Left cardiac atrium (tissue), 4 donors: ENCODE data around the gene TTLL7. TPM values are rescaled to one million over a fixed set of nuclear protein-coding genes. Genes with fewer than 3 reads are reported as not detected.

Experiments
- ATAC-seq, 2 donors: fragments of 200-7000 bp; cut with Tn5 transposase; one replicate each; pipeline ENCODE4 v1.9.1; 2020; ENCODE audit warnings: mild to moderate bottlenecking in 2 of 2, moderate library complexity in 2 of 2
- DNase-seq: peaks from one replicate; pipeline ENCODE4 v3.0.0-alpha.2; 2020
- intact Hi-C, 2 donors: fragments of 100-400 bp; cut with DNase I; formaldehyde crosslinking; loops; one replicate each; pipeline versions ENCODE4 v1.14.1 to v1.15.1; 2022 to 2023
- total RNA-seq, 2 donors: library from RNA; stranded (reverse); fragmentation: NEBNext Ultra II Directional; extraction: Animal tissue kit (Norgen Biotek cat#: 25700); gene quantifications; one replicate each; pipeline ENCODE4 v1.2.1, GENCODE V29; 2021
- donor health status: DM: no; HTN: yes; CAD: no.
- donor health status: DM: no; HTN: yes; CAD: no; lungs with severe emphysema.
- donor health status: DM: yes; HTN: yes; CAD: no.
- donor health status: Dilated cardiomyopathy.

Gene TTLL7
- total RNA-seq, 2 donors from 2014 or later, result 13.7 to 19.1 TPM

DNA sequence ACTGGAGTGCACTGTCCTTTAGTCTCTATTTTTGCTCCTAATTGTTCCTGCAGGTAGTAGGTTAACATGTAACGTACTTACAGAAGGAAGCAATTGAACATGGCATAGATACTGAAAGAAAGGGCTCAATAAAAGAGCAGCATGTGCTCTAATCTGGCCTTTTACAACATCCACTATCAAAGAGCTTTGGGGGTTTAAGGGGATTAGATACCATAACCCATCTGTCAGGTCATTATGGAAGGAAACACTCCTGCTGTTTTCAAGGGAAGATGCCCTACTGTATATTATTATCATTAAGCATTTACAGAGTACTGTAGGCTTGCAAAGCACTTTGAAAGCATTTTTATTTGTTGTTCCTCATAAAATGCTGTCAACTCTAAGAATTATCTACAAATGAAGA, 152.8 kb downstream of the TTLL7 start:
- intact Hi-C loops, result no loop called here
- no peak for DNase-seq
- no peak for ATAC-seq

DNA sequence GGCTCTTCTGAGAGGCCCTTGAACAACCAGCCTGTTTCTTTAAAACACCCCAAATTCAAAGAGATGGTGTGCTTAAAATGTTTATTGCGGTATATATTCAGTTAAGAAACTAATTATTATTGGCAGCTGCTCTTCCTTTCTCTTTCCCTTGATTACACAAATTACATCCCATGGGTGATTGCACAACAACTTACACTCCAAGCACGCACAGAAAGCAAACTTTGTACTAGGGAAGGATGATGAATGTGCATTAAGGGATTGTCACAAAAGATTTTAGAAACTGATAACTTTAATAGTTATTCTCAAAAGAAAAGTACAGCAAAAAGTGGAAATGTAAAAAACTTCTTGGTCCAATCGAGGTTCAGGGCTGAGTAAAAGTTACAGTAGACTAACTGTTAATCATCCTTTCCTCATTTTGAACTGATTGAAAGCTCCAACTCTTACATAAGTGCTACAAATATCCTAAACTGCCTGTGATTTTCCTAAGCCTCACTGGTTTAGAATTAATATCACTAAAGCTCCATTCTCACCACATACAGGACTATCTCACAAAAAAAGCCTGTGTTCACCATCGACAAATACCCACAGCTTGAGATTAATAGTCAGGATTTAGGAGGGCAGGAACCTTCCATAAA, 153.4 kb downstream of the TTLL7 start:
- peak in 1 of 2 donors; percentile 57 for ATAC-seq
- intact Hi-C loops, result no loop called here

DNA sequence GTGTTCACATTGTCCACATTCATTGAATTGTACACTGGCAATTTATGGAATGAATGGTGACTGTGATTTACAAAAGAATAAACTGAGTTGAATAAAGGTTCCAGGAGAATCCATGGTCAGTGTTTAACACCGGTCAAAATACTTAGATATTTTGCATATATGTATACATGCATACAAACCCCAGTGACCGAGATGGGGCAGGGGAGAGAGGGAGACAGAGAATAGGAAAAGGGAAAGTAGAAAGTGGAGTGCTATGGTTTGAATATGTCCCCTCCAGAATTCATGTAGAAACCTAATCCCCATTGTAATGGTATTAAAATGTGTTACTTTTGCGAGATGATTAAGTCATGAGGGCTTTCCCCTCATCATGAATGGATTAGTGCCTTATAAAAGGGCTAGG, 154.4 kb downstream of the TTLL7 start:
- ATAC-seq, result no peak
- intact Hi-C loops, result no loop called here
- DNase-seq, result no peak

More for the DNA sequence above, 153.4 kb downstream of the TTLL7 start:
- no peak for DNase-seq

DNA sequence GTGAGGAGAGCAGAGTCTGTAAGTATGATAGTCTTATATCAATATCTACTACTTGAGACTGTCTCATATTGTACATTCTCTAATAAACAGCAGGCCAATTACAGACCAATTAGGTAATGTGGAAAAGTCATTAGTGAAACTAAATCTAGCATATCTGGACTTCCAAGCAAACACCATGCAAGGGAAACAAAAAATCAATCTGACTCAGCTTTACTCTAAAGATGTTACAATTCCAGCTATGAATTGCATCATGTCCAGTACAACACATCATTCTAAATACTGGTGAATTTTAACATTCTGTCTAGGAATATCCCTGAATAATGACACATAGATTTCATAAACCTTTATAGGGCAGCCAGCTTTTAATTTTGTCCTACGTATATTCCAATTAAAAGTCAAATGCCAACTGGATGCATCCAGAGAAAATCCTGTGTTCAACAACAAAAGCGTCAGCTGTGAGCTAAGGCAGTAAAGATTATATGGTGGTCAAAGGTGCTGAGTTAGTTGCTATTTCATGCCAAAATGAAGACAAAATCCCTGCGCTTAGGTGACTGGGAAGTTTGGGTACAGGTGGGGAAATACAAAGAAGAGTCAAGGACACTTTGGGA, 159.3 kb downstream of the TTLL7 start:
- ATAC-seq, result no peak
- no peak for DNase-seq
- intact Hi-C loops, result no loop called here

DNA sequence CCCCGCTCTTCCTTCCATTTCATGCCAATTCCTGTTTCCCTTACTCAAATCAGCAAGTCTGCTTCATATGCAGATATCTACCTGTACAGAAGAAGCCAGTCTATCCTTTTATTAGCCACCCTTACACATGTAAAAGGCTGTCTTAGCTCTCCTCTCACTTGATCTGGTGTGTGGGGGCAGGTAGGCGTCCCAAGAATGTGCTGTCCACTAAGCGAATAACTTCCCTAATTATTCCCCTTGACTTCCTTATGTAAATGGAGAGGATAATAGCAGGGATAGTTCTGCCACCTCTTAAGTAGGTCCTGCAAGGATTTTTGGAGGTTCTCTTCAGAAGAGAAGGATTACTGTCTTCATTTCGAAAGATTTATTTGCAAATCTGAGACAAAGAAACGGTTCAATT, 160.4 kb downstream of the TTLL7 start:
- no peak for DNase-seq
- intact Hi-C loops, result no loop called here
- no peak for ATAC-seq

DNA sequence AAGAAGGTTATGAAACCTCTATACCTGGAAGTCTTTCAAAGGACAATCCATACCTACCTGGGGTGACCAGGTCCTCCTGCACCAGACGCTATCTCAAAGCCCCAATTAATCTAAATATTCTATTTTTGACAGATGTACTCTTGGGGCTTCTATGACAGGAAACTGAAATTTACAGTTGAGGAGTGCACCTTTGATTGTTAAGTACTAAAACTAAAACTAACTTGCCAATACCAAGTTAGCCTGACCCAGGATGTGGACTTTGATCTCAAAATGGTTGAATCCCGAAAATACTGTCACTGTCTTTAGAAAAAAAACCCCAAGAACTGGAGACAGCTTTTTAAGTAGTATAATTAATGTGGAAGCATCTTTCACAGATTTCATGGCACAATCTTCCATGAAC, 162.4 kb downstream of the TTLL7 start:
- ATAC-seq, result no peak
- intact Hi-C loops, result no loop called here

DNA sequence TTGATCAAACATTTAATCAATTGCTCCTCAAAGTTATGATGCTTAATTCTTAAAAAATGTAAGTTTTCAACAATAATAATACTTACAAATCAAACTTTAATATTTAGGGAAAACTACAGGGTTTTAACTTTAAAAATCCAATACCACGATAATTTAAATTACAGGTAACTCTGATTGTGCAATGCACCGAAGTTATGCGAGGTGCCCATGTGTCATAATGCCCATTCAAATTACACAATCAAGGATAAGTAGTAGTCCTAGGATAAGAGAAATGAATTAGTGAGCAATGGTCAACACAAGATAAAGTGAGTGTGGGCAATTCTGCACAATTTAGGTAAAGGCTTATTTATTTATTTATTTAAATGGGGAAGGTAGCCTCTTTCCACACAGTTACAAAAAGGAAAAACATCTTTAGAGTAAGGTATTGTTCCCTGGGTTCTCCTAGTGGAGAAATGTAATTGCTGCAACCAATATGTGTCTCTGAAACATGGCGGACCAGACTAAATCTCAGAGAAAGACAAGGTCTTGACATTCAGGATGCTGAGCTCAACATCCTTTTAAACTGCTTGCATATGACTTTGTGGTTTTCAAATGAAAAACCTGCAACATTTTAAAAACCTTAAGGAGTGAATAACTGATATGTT, 164.2 kb downstream of the TTLL7 start:
- DNase-seq (no peak), ATAC-seq (no peak)
- intact Hi-C loops, result no loop called here

More for the DNA sequence above, 162.4 kb downstream of the TTLL7 start:
- DNase-seq, result no peak

DNA sequence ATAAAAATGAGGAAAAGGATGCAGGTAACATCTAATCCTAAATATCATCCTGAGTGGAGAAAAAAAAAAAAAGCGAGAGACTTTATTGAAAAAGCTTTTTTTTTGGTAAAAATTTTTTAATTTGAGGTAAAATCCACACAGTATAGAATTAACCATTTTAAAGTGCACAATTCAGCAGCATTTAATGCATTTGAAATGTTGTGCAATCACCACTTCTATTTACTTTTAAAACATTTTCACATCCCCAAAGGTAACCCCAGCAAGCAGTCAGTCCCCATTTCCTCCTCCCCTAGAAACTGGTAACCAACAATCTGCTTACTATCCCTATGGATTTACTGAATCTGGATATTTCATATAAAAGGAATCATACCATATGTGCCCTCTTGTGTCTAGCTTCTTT, 166.7 kb downstream of the TTLL7 start:
- intact Hi-C loops, result no loop called here
- ATAC-seq (no peak), DNase-seq (no peak)

DNA sequence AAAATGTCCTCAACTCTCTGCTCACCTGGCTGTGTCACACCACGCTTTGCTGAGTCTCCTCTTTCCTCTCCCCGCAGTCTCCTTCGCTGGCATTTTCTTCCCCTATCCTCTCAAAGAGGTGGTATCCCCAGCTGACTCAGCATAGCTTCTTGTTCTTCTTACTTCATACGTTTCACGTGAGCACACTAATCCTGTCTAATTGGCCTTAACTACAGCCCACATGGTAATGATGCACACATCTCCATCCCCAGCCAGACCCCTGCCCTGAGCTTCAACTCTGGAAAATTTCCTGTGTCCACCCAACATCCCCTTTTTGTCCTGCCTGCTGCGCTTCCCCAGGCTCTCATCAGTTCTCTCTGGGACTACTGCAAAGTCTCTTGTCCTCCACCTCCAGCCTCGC, 169.8 kb downstream of the TTLL7 start:
- ATAC-seq, result no peak
- DNase-seq, result no peak

DNA sequence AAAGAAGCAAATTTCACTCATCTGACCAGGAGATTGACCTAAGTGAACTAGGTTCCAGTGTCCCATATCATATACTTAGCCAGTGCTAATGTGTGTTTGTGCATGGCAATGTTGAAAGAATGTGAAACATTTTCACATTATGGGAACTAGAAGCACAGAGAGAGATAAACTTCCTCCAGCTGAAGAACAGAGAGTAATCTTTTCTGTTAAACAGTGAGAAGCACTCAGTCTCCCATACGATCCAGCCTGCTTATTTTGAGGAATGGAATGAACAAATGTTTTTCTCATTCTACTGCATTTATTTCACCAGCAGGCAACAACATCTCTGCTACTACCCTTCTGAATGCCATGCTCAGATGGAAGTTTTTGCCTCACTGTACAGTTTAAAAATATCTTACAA, 170.5 kb downstream of the TTLL7 start:
- DNase-seq (no peak), ATAC-seq (no peak)
- intact Hi-C loops, result no loop called here

More for the DNA sequence above, 169.8 kb downstream of the TTLL7 start:
- intact Hi-C loops, result no loop called here

DNA sequence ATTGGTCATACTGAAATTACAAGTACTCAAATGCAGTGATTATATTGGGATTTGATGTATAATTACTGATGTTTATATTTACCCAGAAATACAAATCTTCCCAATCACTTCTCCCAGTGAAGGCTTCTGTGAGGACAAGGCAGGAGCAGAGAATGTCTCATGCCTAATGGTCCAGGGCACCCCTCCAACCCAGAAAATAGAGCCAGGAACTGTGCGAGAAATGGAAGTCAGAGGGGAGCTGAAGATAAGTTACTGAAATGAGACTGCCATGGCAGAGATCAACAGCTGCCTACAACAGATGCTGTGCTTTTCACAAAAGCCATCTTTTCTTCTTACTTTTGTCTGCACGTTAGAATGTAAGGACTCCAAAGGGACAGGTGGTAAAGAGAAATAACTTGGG, 171.2 kb downstream of the TTLL7 start:
- intact Hi-C loops, result no loop called here
- peak in 1 of 2 donors; percentile 59 for ATAC-seq

DNA sequence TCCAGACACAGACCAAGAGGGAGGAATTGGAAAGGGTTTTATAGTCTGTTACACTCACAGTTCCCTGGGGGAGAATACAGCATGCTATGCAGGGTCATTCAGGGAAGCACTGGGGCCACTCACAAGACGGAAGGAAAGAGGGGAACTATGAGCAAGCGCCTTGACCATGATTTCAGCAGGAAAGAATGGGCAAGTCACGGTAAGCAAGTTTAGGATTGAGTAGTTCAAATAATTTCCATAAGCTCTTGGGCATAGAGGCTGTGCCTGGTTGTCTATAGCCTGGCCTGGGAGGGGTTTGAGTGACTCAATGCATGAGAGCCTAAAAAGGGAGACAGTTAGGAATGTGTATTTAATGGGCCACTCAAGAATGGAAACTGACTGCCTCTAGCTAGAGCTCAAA, 176.7 kb downstream of the TTLL7 start:
- ATAC-seq (no peak), DNase-seq (no peak)
- intact Hi-C loops, result no loop called here

More for the DNA sequence above, 171.2 kb downstream of the TTLL7 start:
- DNase-seq, result peak; percentile 25

DNA sequence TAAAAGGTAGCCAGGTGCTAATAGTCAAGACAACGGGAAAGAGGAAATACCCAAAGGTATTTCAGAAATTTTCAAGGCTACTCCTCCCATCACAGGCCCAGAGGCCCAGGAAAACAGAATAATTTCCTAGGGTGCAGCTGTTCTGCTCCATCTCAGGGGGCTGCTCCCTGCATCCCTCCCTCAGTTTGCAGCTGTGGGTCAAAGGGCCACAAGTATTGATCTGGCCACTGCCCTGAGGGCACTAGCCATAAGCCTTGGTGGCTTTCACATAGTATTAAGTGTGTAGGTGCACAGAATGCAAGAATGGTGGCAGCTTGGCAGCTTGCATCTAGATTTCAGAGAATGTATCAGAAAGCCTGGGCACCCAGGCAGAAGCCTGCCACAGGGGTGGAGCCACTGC, 179.5 kb downstream of the TTLL7 start:
- intact Hi-C loops, result no loop called here
- ATAC-seq (no peak), DNase-seq (no peak)

DNA sequence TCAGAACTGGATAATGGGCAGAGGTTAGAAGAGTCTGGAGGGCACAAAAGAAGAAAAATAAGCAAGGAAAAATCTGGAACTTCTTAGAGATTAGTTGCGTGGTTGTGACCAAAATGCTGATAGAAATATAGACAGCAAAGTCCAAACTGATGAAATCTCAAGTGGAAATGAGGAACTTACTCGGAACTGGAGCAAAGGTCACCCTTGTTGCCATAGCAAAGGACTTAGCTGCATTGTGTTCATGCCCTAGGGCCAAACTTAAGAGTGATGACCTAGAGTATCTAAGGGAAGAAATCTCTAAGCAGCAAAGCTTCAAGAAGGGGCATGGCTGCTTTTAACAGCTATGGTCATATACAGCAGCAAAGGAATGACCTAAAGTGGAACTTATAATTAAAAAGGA, 180.0 kb downstream of the TTLL7 start:
- ATAC-seq, result no peak
- intact Hi-C loops, result no loop called here

DNA sequence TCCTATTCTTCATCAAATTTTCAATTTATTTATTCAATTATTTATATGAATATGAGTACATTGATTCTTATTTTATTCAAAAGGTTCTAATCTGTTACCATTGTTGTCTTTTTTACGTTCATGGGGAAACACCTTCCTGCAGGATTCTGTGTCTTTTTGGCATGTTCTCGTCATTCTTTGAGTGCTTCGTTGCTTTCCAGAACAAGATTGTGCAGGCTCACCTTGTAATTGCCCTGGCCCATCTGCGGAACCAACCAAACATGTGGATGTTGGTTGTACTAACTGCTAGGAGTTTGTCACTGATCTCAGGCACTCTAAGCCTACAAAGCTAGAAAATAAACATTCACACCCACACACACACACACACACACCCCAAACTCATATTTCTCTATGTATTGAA, 182.1 kb downstream of the TTLL7 start:
- ATAC-seq (no peak), DNase-seq (no peak)
- intact Hi-C loops, result no loop called here

More for the DNA sequence above, 180.0 kb downstream of the TTLL7 start:
- no peak for DNase-seq

DNA sequence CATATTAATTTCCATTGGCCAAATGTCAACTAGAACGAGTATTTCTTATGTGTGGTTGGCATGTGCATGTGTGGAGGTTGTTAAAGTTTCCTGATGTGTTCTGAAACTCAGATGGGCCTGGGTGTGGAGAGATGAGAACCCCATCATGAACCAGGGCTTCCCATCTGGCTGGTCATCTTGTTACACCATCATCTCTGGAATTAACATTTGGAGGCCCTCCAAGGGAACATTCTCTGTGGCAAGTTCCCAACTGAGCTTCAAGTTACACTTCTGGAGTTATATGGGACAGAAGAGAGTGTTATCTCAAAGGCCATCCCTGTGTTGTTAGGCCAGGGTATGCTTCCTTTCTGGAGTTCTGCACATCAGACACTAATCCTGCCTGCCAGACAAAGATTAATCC, 183.6 kb downstream of the TTLL7 start:
- ATAC-seq, result peak; percentile 31 to 77
- intact Hi-C loops, result no loop called here

More for the DNA sequence above, 183.6 kb downstream of the TTLL7 start:
- no peak for DNase-seq

Other genes with a start within 250 kb of the TTLL7 start
- 10 to 100 TPM; 44.4 to 44.5 TPM for gene PRKACB, start 145.1 kb upstream of the TTLL7 start, total RNA-seq